Measurements from ENCODE around the gene RAD51B.
"Not testable (repeated sequence)": the region's sequence is repeated elsewhere in the genome, so short reads cannot be mapped to it uniquely, and the experiment has no call there.

RAD51B gene

DNA sequence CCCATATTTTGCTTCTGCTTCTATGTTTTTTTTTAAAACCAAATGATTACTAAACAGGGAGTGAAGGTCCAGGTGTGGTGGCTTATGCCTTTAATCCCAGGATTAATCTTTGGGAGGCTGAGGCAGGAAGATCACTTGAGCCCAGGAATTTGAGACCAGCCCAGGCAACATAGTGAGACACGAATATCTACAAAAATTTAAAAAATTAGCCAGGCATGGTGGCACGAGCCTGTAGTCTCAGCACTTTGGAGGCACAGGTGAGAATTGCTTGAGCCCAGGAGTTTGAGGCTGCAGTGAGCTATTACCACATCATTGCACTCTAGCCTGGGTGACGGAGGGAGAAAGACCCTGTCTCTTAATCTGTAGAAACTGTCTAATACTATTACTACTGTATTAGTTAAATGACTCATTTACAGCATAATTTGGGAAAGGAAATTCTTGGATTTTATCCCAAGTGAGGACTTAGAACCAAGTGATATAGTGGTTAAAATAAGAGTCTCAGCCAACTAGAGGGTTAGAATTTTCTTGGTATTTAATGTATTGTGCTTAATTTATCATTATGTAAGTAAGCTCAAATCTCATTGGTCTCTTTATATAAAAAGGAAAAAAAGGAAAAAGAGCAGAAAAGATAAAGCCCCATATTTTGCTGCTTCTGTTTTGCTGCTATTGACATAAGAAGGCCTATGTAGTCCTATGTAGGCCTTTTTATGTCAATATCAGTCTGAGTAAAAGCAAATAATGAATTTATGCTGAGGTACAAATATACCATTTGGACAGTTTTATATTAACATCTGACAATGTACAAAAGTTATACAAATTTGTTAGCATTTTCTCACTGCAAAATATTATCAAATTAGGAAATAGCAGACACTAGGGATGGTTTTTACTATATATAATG, 163.4 kb downstream of the RAD51B start:
- TF ChIP-seq PAX5 (IDR thresholded peaks at IDR 0.05; ENCODE audit: insufficient read depth, low read length, severe bottlenecking) (no peak), SPI1 (IDR thresholded peaks at IDR 0.05; ENCODE audit: low read depth, low read length) (no peak), POLR2AphosphoS5 (IDR thresholded peaks at IDR 0.05; ENCODE audit: low read depth, low read length) (no peak), POU2F2 (IDR thresholded peaks at IDR 0.05; ENCODE audit: low read depth, low read length) (no peak), TAF1 (IDR thresholded peaks at IDR 0.05; ENCODE audit: low read depth, low read length) (no peak), POLR2A (IDR thresholded peaks at IDR 0.05; ENCODE audit: low read depth, low read length) (no peak)
- DNase-seq (ENCODE audit: insufficient read length, low spot score) (no peak), FAIRE-seq (no peak)

DNA sequence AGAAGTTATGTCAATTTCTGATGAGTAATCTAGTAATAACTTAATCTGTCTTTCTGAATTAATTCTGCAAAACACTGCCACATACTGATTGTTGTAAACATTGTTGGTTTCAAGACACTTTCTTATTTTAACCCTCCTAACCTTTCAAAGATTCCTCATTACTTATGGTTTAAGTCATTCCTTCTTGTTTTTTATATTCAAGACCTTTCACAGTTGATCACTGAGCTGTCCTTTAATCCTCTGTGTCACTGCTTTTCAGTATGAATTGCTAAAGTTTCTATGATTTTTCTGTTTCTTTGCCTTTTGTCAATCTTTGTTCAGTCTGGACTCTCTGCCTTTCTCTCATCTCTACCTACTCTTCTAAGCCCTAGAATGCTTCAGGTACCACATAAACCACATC, 164.7 kb downstream of the RAD51B start:
- no peak for FAIRE-seq
- DNase-seq (ENCODE audit: insufficient read length, low spot score): no peak
- TF ChIP-seq TAF1 (IDR thresholded peaks at IDR 0.05; ENCODE audit: low read depth, low read length) (no peak), SPI1 (IDR thresholded peaks at IDR 0.05; ENCODE audit: low read depth, low read length) (no peak), POLR2AphosphoS5 (IDR thresholded peaks at IDR 0.05; ENCODE audit: low read depth, low read length) (no peak), POU2F2 (IDR thresholded peaks at IDR 0.05; ENCODE audit: low read depth, low read length) (no peak), PAX5 (IDR thresholded peaks at IDR 0.05; ENCODE audit: insufficient read depth, low read length, severe bottlenecking) (no peak), POLR2A (IDR thresholded peaks at IDR 0.05; ENCODE audit: low read depth, low read length) (no peak)

DNA sequence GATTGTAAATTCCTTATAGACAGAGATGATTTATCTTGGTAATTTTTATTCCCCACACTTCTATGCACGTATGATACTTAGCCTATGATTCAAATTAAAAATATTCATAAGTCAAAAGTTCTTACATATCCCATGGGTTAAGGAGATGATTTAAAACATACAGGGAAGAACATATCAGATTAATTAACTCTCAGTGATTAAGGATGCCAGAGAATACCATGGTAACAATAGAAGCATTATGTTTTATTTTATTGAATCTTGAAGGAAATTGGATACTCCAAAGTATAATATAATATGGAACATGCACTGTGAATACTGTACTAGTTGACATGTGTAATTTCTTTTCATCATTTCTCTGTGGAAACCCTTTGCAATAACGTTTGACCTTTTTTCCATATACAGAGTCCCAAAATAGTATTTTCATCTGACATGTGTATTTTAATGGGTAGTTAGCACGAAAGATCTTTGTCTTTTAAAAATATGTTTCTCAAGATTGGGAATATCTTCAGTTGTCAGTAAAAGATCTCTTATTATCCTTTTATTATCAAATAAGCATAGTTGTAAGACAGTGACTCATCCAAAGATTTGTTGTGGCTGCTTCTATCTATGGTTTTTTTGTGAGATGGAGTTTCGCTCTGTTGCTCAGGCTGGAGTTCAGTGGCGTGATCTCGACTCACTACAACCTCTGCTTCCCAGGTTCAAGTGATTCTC, 166.7 kb downstream of the RAD51B start:
- no peak for FAIRE-seq
- DNase-seq (ENCODE audit: insufficient read length, low spot score): no peak
- TF ChIP-seq POLR2AphosphoS5 (IDR thresholded peaks at IDR 0.05; ENCODE audit: low read depth, low read length): no peak
- no peak for TF ChIP-seq TAF1 (IDR thresholded peaks at IDR 0.05; ENCODE audit: low read depth, low read length)
- no peak for TF ChIP-seq POU2F2 (IDR thresholded peaks at IDR 0.05; ENCODE audit: low read depth, low read length)

- TF ChIP-seq POU2F2 (IDR thresholded peaks at IDR 0.05; ENCODE audit: low read depth, low read length): no peak
- no peak for TF ChIP-seq PAX5 (IDR thresholded peaks at IDR 0.05; ENCODE audit: insufficient read depth, low read length, severe bottlenecking)
- no peak for TF ChIP-seq TAF1 (IDR thresholded peaks at IDR 0.05; ENCODE audit: low read depth, low read length)
- TF ChIP-seq SPI1 (IDR thresholded peaks at IDR 0.05; ENCODE audit: low read depth, low read length): no peak
- no peak for TF ChIP-seq POLR2A (IDR thresholded peaks at IDR 0.05; ENCODE audit: low read depth, low read length)
- no peak for TF ChIP-seq POLR2AphosphoS5 (IDR thresholded peaks at IDR 0.05; ENCODE audit: low read depth, low read length)
- FAIRE-seq: no peak
- DNase-seq (ENCODE audit: insufficient read length, low spot score): no peak
These were observed 168.0 kb downstream of the RAD51B start for GRCh38 chr14:67987606-67988005.

GRCh38 chr14:67988210-67988609, 168.6 kb downstream of the RAD51B start:
- DNase-seq (ENCODE audit: insufficient read length, low spot score); FAIRE-seq: not testable (repeated sequence)

GRCh38 chr14:67990576-67990975, 171.0 kb downstream of the RAD51B start:
- DNase-seq (ENCODE audit: insufficient read length, low spot score) (no peak), FAIRE-seq (no peak)
- TF ChIP-seq POLR2A (IDR thresholded peaks at IDR 0.05; ENCODE audit: low read depth, low read length): no peak
- TF ChIP-seq TAF1 (IDR thresholded peaks at IDR 0.05; ENCODE audit: low read depth, low read length): no peak
- TF ChIP-seq SPI1 (IDR thresholded peaks at IDR 0.05; ENCODE audit: low read depth, low read length): no peak
- TF ChIP-seq POU2F2 (IDR thresholded peaks at IDR 0.05; ENCODE audit: low read depth, low read length): no peak
- no peak for TF ChIP-seq POLR2AphosphoS5 (IDR thresholded peaks at IDR 0.05; ENCODE audit: low read depth, low read length)
- no peak for TF ChIP-seq PAX5 (IDR thresholded peaks at IDR 0.05; ENCODE audit: insufficient read depth, low read length, severe bottlenecking)

DNA sequence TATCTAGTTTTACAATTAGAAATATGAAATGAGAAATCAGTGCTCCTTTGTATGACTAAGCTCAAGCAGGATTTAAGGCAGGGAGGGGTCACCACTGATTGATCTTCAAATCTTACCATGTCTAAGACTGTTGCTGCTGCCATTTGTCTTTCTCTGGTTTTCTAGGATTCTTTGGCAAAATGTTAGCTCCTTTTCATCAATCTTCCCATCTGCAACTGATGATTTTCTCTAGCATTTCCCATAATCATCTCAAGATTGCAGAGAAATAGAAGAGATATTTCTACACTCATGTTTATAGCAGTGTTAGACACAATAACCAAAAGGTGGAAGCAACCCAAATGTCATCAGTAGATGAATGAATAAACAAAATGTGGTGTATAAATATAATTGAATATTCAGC, 175.0 kb downstream of the RAD51B start:
- TF ChIP-seq SPI1 (IDR thresholded peaks at IDR 0.05; ENCODE audit: low read depth, low read length): no peak
- no peak for TF ChIP-seq POU2F2 (IDR thresholded peaks at IDR 0.05; ENCODE audit: low read depth, low read length)
- TF ChIP-seq POLR2A (IDR thresholded peaks at IDR 0.05; ENCODE audit: low read depth, low read length): no peak
- TF ChIP-seq POLR2AphosphoS5 (IDR thresholded peaks at IDR 0.05; ENCODE audit: low read depth, low read length): no peak
- TF ChIP-seq PAX5 (IDR thresholded peaks at IDR 0.05; ENCODE audit: insufficient read depth, low read length, severe bottlenecking): no peak
- no peak for TF ChIP-seq TAF1 (IDR thresholded peaks at IDR 0.05; ENCODE audit: low read depth, low read length)
- DNase-seq (ENCODE audit: insufficient read length, low spot score): no peak
- no peak for FAIRE-seq

GRCh38 chr14:67996235-67996634, 176.7 kb downstream of the RAD51B start:
- no peak for DNase-seq (ENCODE audit: insufficient read length, low spot score)
- TF ChIP-seq POU2F2 (IDR thresholded peaks at IDR 0.05; ENCODE audit: low read depth, low read length): no peak
- no peak for TF ChIP-seq PAX5 (IDR thresholded peaks at IDR 0.05; ENCODE audit: insufficient read depth, low read length, severe bottlenecking)
- TF ChIP-seq POLR2A (IDR thresholded peaks at IDR 0.05; ENCODE audit: low read depth, low read length): no peak
- TF ChIP-seq POLR2AphosphoS5 (IDR thresholded peaks at IDR 0.05; ENCODE audit: low read depth, low read length): no peak
- TF ChIP-seq TAF1 (IDR thresholded peaks at IDR 0.05; ENCODE audit: low read depth, low read length): no peak
- TF ChIP-seq SPI1 (IDR thresholded peaks at IDR 0.05; ENCODE audit: low read depth, low read length): no peak
- no peak for FAIRE-seq

GRCh38 chr14:67998834-67999233, 179.3 kb downstream of the RAD51B start:
- DNase-seq (ENCODE audit: insufficient read length, low spot score): no peak
- TF ChIP-seq SPI1 (IDR thresholded peaks at IDR 0.05; ENCODE audit: low read depth, low read length): no peak
- no peak for FAIRE-seq

- TF ChIP-seq POLR2AphosphoS5 (IDR thresholded peaks at IDR 0.05; ENCODE audit: low read depth, low read length) (no peak), POLR2A (IDR thresholded peaks at IDR 0.05; ENCODE audit: low read depth, low read length) (no peak), POU2F2 (IDR thresholded peaks at IDR 0.05; ENCODE audit: low read depth, low read length) (no peak), TAF1 (IDR thresholded peaks at IDR 0.05; ENCODE audit: low read depth, low read length) (no peak), SPI1 (IDR thresholded peaks at IDR 0.05; ENCODE audit: low read depth, low read length) (no peak), PAX5 (IDR thresholded peaks at IDR 0.05; ENCODE audit: insufficient read depth, low read length, severe bottlenecking) (no peak)
- no peak for FAIRE-seq
- DNase-seq (ENCODE audit: insufficient read length, low spot score): no peak
These were observed 179.7 kb downstream of the RAD51B start for GRCh38 chr14:67999290-67999689.

All from GM12891 (cell line).